Activated T-cell treated with anti-CD3 and anti-CD28 coated beads for 4 hours (primary cell): ENCODE results near the gene PTGDS.

Experiments used
- DNase-seq: peaks from one replicate; pipeline ENCODE4 v3.0.0-alpha.2; 2020

PTGDS gene

DNA sequence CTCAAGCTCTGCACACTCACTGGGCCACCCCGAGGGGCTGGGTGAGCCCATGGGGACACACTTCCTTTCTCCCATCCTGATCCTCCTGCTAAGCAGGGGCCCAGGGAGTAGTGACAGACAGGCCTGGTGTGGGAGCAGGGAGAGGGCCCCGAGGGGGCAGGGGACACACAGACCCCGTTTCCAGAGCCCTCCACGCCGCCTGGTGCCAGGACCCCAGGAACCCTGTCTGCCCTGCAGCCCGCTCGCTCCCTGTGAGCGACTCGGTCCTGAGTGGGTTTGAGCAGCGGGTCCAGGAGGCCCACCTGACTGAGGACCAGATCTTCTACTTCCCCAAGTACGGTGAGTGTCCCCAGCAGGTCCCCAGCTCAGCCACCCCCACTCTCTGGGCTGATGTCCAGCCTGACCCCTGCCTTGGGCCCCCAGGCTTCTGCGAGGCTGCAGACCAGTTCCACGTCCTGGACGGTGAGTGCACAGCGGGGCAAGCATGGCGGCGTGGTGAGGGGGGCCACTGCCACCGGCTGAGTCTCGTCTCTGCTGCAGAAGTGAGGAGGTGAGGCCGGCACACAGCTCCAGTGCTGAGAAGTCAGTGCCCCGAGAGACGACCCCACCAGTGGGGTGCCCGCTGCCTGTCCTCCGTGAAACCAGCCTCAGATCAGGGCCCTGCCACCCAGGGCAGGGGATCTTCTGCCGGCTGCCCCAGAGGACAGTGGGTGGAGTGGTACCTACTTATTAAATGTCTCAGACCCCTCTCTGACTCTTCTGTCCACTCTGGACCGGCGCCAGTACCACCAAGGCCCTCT, 30.9 kb upstream of the PTGDS start:
- no peak for DNase-seq

DNA sequence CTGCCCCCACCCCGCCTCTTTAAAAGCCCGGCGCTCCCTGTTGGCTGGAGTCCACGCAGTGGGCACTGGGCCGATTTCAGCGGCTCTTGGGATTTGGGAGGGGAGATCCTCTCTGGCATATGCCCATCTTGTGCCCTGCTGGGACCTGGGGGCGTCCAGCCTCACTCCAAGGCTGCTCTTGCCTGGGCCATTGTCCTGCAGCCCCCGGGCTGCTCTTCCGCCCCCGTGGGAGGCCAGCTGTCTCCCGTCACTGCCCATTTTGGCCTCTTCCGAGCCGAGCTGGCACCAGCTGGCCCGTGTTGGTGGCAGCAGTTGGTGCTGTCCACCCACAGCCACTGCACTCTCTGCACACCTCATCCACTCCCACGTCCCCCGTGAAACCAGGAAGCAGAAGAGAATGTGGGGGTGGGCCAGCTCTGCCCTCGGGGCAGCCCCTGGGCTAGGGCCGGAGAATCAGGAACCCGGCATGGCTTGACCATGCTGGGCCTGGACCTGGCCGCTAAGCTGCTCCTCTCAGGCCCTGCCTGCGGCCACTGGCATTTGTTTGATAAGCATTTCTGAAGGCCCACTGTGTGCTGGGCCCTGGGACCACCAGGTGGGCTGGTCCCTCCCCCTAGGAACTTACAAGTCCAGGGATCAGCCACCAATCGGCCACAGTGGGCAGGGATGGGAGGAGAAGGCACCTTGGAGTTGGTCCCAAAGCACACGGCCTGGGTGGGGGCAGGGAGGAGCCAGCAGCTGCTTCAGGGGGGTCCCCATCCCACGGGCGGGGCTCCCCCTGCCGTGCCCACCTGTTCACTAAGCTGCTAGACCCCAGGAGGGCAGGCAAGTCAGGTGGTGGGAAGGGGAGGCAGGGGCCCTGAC, 30.0 kb upstream of the PTGDS start:
- no peak for DNase-seq

DNA sequence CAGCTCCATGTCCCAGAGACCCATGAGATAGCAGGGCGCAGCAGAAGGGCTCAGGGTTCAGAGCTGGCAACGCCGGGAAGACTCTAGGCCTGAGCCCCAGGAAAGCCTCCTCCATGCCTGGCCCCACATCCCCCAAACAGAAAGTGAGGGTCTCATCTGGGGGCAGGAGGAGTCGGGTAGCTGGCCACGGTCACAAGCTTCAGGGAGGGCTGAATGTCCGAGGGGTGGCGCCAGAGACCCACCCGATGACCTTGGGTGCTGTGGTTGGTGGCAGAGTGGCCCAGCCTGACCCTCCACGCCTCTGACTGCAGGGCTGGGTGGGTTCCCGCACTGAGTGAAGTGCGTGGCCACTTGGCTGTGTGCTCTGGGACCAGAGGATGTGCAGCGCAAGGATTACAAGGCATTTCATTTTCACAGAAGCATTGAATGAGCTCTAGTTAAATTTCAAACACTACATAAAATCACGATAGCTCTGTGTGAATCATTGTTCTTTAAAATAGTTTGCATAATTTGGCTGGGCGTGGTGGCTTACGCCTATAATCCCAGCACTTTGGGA, 29.3 kb upstream of the PTGDS start:
- DNase-seq = no peak

DNA sequence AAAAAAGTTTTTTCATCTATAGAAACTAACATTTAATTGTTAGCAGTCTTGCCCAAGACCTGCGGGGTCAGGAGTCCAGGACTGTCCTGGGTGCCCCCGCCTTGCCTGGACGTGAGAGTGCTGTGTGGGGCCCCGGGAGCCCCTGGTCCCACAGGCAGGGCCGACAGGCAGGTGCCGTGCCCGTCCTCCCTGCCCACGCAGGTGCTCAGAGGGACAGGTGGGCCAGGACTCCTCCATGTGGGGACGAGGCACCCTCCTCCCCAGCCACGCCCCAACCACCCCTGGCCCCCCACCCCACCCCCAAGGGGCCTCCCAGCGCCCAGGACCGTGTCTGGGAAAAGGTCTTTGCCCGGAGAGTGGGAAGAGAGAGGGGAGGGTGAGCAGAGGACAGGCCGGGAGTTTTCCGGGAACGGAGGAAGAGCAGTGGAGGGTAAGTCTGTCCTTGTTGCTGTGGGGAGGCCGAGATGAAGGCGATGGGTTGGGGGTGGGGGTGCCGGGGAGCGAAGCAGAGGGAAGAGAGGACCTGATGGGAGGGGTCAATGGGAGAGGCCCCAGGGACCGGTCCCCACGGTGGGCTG, 28.0 kb upstream of the PTGDS start:
- DNase-seq = no peak

DNA sequence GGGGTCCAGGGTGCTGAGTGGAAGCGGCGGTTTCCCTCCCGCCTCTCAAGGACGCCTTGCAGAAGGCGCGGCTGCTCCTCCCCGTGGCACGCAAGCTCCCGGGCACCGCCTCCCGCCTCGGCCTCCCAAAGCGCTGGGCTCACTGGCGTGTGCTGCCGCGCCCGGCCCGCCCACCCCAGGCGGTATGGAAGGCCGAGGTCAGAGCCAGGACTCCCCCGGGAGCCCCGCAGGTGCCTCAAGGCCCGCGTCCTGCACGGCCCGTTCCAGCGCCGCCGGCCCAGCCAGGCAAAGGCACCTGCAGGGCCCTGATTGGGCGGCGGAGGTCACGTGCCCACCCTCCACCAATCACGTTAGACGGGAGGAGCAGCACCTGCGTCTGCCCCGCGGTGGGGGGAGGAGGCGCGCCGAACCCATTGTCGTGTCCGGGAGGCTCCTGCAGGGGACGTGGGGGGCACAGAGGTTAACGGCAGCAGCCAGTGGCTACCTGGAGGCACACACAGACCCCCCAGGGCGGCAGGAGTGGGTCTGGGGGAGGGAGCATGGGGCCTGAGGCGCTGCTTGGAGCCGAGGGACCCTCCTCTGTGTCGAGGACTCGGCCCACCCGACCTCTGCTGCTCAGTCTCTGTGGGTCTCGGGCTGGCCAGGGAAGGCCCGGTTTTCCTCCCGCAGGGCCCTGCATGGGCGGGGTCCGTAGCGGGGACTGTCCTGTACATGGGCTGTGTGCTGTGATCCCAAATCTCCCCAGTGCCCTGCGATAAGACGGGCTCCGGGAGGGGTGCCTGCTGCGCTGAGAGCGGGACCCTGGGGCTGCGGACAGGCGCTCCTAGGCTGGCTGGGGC, 27.3 kb upstream of the PTGDS start:
- peak; percentile 94 for DNase-seq

DNA sequence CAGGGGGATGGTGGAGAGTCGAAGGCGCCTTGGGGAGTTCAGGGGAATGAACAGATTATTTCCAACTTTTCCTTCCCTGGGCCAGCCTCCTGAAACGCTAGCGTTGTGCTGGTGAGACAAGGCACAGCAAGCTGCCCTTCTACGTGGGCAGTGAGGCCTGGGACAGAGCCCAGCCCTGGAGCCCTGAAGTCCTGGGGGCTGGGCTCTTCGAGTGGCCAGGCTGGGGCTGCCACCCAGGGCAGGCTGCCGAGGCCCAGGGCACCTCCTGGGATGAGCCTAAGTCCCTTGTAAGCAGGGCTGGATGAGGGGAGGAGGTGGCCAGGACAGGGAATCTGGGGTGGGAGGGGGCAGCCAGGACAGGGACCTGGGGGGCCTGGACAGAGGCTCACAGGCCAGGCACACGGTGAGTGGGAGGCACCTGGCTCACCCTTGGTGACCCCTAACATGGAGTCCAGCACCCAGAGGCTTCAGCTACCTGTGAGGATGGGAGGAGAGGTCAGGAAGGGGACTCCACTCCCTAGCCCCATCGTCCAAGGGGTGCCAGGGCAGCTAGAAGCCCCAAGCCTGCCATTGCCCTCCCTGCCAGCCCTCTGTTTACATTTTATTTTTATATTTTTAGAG, 26.5 kb upstream of the PTGDS start:
- no peak for DNase-seq

DNA sequence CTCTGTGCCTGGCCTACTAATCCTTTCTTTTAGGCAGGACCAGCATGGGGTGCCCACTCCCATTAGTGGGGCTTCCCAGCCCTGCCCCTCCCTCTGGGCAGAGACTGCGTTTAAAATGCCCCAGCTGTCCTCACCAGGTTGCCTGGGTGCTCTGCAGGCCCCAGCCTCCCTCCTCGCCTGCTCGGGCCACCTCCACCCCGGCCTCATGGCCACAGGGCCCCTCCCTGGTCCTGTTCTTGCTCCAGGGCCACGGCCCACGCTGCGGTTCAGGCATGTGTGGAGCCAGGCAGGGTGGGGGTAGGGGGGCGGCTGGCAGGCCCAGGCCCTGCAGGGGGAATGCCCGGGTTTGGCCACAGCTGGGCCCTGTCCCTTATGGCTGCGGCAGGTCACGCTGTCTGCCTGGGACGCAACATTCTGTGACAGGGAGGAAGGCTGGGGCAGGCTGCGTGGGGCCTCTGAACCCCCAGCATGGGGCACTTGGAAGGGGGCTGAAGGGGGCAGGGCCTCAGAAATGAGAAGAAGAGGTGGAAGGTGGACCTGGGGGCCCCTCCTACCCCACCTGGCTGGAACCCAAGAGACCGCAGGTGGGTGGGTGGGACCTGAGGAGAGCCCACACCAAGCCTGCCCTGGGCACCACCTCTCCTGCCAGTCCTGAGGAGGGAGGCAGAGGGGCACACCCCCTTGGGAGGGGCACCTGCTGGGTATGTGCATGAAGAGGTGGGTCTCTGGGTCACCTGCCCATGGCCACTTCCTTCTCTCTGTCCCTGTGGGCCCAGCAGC, 25.6 kb upstream of the PTGDS start, which contains the start of gene LCN12:
Gene LCN12, plus strand, starts transcription at position 733 of the 780 bp plus-strand sequence. CDS start 55 bp downstream, outside the sequence.
- no peak for DNase-seq

DNA sequence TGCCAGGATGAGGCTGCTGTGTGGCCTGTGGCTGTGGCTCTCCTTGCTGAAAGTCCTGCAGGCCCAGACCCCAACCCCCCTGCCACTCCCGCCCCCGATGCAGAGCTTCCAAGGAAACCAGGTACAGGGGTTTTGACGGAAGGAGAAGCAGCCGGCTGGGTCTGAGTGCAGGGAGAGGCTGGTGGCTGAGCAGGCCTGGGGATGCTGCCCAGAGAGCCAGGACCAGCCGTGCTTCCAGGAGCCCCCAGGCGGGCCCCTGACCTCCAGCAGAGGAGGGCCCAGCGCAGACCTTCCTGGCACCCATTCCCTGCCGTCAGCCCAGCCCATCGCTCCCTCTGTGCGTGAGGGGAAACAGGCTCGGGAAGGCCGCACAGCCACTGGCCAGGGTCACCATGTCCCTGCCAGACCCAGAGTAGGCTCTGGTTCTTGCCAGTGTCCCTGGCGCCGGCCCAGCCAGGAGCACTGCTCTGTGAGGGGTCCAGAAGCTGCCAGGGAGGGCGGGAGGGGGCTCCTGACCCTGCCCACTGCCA, 24.9 kb upstream of the PTGDS start:
- no peak for DNase-seq

DNA sequence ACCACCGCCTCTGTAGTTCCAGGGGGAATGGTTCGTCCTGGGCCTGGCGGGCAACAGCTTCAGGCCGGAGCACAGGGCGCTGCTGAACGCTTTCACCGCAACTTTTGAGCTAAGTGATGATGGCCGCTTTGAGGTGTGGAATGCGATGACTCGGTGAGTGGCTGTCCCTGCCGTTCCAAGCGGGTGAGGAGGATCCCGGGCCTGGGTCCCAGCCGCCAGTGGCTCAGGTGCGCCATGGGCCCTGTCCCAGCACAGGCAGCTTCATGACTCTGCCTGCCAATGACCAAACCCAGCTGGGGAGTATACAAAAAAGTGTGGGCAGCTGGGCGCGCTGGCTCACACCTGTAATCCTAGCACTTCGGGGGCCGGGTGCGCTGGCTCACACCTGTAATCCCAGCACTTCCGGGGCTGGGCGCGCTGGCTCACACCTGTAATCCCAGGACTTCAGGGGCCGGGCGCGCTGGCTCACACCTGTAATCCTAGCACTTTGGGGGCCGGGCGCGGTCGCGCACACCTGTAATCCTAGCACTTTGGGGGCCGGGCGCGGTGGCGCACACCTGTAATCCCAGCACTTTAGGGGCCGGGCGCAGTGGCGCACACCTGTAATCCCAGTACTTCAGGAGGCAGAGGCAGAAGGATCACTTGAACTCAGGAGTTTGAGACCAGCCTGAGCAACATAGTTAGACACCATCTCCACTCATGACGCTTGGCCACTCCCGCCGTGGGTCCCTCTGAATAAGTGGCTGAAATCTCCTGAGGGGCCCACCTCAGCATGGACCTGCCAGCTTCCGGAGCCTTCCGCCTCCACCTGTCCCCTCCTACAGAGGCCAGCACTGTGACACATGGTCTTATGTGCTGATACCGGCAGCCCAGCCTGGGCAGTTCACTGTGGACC, 24.2 kb upstream of the PTGDS start:
- no peak for DNase-seq

DNA sequence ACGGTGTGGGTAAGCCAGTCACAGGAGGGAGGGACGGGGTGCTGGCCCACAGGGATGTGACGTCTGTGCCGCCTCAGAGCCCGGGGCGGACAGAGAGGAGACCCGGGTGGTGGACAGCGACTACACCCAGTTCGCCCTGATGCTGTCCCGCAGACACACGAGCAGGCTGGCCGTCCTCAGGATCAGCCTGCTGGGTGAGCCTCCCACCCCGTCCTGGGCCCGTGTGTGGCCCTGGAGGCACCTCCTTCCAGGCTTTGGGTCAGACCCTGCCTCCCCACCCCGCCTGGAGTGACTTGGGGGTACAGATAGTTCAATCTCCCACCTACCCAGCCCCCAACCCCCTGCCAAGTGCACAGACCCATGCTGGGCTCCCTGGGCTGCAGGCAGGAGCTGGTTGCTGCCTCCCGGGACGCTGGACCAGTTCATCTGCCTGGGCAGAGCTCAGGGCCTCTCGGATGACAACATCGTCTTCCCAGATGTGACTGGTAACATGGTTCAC, 23.5 kb upstream of the PTGDS start:
- no peak for DNase-seq

DNA sequence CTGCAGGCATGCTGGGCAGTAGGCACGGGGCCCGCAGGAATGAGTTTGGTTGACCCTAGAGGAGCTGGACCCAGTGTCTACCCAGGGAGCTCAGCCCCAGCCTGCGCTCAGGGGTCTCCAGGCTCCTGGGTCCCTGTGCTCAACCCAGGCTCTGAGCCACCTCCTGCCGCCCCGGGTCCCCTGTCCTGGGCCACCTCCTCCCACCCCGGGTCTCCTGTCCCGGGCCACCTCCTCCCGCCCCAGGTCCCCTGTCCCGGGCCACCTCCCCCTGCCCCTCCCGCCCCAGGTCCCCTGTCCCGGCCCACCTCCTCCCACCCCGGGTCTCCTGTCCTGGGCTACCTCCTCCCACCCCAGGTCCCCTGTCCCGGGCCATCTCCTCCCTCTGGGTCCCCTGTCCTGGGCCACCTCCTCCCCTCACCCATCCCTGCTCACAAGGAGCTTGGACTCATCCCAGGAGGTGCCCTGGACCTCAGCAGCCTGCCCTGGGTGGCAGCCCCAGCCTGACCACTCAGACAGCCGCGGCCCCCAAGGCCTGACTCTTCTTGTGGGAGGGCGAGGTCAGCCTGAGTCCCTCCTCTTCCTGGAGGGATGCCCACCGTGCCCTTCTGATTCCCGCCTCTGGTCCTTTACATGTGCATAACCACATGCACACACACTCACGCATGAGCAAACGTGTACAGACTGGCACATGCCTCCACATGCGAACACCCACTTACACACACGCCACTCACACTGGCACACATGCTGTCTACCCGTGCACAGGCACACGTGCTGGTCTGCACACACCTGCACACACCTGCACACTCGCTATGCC, 22.8 kb upstream of the PTGDS start:
- DNase-seq = no peak

DNA sequence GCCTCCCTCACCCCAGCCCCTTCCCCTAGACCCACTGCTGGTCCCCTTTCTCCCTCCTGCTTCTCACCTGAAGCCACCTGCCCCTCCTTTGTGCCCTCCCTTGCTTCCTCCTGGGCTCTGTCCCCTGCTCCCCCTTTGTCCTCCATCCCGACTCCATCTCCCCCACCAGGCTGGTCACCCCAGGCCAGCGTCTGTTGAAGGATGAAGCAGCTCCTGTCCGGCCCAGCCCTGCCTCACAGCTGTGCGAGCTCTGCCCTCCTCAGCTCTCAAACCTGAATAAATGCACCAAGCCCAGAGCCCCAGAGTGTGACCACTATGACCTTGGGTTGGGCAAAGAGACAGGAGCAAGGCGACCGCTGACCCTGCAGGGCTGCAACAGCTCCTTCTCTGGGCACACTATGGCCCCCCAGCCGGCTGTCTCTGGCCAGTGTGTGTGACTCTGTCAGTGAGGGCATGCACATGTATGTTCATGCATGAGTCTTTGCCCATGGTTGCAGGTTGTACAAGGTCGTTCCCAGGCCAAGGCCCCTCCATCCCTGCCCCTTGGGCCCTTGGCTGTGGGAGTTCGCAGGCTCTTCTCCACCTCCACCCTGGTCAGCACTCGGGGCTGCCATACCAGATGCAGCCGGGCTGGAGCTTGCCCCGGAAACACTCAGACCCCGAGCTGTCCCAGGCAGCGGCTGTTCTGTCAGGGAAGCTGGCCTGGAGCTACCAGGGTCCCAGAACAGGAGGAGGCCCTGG, 21.9 kb upstream of the PTGDS start:
- no peak for DNase-seq

DNA sequence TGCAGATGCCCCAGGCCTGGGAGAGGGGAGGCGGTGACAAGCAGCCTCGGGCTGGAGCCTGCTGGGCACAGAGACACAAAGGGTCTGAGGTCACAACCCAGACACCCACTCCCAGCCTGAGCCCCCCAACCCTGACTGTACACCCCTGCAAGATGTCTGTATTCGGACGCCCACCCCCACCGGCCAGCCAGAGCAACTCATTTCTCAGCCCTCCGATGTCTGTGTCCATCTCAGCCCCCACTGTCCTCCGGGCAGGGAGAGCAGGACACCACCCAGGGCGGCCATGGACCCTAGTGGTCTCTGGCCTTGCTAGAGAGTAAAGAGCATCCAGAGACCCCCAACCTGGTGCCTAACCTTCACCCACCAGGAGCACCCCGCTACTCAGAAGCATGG, 21.4 kb upstream of the PTGDS start:
- DNase-seq = no peak

DNA sequence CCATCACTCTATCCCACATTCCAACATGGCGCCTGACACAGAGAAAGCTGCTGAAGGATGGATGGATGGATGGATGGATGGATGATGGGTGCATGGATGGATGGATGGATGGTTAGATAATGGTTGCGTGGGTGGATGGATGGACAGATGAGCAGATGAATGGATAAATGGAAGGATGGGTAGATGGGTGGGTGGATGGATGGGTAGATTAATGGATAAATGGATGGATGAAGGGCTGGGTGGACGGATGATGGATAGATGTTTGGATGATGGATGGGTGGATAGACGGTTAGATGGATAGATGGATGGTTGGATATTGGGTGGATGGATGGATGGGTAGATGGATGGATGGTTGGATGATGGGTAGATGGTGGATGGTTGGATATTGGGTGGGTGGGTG, 20.7 kb upstream of the PTGDS start:
- no peak for DNase-seq

DNA sequence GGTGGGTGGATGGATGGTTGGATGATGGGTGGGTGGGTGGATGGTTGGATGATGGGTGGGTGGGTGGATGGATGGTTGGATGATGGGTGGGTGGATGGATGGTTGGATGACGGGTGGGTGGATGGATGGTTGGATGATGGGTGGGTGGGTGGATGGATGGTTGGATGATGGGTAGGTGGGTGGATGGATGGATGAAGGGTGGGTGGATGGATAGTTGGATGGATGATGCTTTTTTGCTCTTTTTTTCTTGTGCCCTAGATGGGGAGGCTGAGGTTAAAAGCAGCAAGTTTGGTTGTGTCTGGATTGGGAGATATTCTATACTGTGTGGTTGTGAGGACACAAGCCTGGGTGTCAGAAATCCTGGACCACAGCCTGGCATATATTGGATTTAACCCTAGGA, 19.8 kb upstream of the PTGDS start:
- DNase-seq = no peak

DNA sequence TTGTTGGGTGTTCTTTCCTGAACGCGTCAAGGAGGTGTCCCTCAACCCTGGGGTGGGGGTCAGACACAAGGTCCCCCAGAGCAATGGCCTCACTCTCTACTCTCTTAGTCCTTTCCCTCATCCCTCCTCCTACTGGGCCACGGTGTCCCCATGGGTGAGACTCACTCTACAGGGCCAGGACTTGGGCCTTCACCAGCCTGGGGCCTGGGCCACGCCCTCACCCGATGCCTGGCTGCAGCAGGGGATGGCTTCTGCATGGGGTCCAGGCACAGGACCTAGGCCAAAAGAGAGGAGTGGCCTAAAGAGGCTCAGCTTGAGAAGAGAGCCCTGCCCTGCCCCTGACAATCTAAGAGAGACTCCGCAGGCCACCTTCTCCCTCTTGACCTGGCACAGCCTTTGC, 19.4 kb upstream of the PTGDS start:
- DNase-seq = no peak

DNA sequence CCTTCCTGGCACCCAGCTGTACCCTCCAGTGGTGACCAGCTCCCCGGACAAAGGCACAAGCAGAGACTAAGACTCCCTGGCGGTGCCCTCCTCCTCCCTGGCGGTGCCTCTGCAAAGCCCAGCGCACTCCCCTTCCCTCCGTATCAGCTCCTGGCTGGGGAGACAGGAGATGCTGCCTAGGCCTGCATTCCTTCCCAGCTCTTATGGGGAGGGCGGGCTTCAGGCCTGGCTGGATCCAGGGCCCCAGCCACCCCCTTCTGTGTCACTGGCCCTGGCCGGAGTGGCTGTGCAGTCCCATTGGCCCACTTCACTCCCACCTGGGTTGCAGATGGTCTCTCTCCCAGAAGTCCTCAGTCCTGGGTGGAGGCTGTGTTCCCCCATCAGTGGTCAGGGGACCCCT, 18.8 kb upstream of the PTGDS start:
- DNase-seq = no peak
